Esophagus squamous epithelium (tissue), 5 donors: ENCODE results near the gene IL1R2. TPM values are rescaled to one million over a fixed set of nuclear protein-coding genes. Genes with fewer than 3 reads are reported as not detected.

ENCODE experiments used
- DNase-seq: peaks from one replicate; lab custom pipeline; 2025; lab: John Stamatoyannopoulos, UW
- H3K27ac ChIP-seq, 4 donors: fragments of 200-600 bp; sonication (generic); one replicate each; pipeline ENCODE4 v1.5.1; 2016 to 2019; ENCODE audit warnings: mild to moderate bottlenecking in 1 of 4
- H3K27me3 ChIP-seq, 4 donors: fragments of 200-600 bp; sonication (generic); 1 replicate in 3 of 4; 2 replicates in 1 of 4; pipeline versions ENCODE4 v1.5.1 to v1.6.0; 2017 to 2021; ENCODE audit warnings: antibody characterized with exemption in 1 of 4
- H3K36me3 ChIP-seq, 3 donors: fragments of 200-600 bp; sonication (generic); one replicate each; pipeline ENCODE4 v1.5.1; 2016 to 2019
- H3K4me1 ChIP-seq, 3 donors: fragments of 200-600 bp; sonication (generic); one replicate each; pipeline ENCODE4 v1.5.1; 2017 to 2019
- H3K4me3 ChIP-seq, 4 donors: fragments of 200-600 bp; sonication (generic); 1 replicate in 3 of 4; 2 replicates in 1 of 4; pipeline ENCODE4 v1.5.1; 2016 to 2019; ENCODE audit warnings: mild to moderate bottlenecking in 2 of 4, moderate library complexity in 1 of 4
- H3K9me3 ChIP-seq, 3 donors: fragments of 200-600 bp; sonication (generic); one replicate each; pipeline ENCODE4 v1.5.1; 2016 to 2019
- POLR2A ChIP-seq, 4 donors: fragments of 450-650 bp; IDR thresholded peaks; one replicate each; pipeline ENCODE4 v1.6.1; 2017; ENCODE audit warnings: antibody characterized with exemption in 4 of 4, mild to moderate bottlenecking in 4 of 4, moderate library complexity in 3 of 4
- WGBS, 2 donors: methylation state at CpG; one replicate each; pipeline ENCODE4 v1.1.5; 2018; 5-methylcytosine and 5-hydroxymethylcytosine counted together
- intact Hi-C: fragments of 100-400 bp; cut with DNase I; formaldehyde crosslinking; loops from one replicate; pipeline ENCODE4 v1.15.0; 2022
- total RNA-seq, 4 donors: library from RNA; depleted of rRNA; stranded (reverse); fragments of >200 nt; gene quantifications; one replicate each; pipeline ENCODE4 v1.1.0, GENCODE V29; 2016
- TF ChIP-seq, protein P1 (sequence below), 6 experiments: fragments of 450-650 bp in 4 of 6; fragments of 200-600 bp in 2 of 6; sonication (generic) in 2 of 6; IDR thresholded peaks; one replicate each; pipeline ENCODE4 v1.5.1; 2016 to 2019; ENCODE audit warnings: antibody characterized with exemption in 6 of 6, mild to moderate bottlenecking in 4 of 6, moderate library complexity in 4 of 6
- donor health status: DM: yes; HTN: yes; CAD: no.

The IL1R2 gene
- total RNA-seq, 4 donors from 2014 or later = 24.1 to 182 (median 78.0) TPM

DNA sequence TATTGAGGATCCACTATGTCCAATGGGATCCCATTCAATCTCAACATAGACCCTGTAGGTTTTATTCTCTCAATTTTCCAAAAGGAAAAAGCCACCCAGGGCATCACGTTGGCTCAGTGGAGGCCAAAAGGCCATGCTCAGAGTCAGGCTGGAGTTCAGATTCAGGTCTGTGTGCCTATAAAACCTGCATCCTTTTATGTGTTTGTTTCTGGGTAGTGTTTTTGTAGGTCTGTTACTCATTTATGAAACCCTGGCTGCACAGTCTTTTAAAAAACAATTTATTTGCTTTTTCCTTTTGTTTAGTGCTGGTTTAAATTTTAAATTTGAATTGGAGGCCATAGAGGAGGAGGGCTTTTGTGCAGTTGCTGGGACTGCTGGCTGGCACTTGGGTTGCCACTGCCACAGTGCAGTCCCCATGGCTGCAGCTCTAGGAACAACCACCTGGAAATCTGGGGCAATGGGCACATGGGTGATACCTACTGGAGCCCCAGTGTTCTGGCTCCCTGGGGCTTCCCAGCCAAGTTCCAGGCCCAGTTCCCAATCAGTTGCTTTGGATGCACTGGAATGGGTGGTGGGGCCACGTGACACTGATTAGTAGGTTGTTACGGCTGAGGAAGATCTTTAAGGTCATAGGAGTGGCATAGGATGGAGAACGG, 31.3 kb downstream of the IL1R2 start:
- Histone ChIP-seq H3K9me3 (no peaks in the 10 kb centered on the region), H3K27ac (peak overlapping the region in 2 of 4 donors; percentile 44 to 45), H3K4me1 (peaks cover 0 to 49% (median 22%) of the 10 kb centered on the region in 3 donors), H3K36me3 (no peaks in the 10 kb centered on the region), H3K4me3 (no peak overlapping the region), H3K27me3 (no peaks in the 10 kb centered on the region)
- WGBS, 2 donors = 85 to 88% methylated on average over 3 to 4 of the region's 4 CpGs
- no peak for DNase-seq
- intact Hi-C loops = loop anchor here (5.0 to 10.0 kb wide), 3 partner anchors 144 to 422 kb away; no protein-coding TSS in a partner anchor
- TF ChIP-seq, protein P1, sequence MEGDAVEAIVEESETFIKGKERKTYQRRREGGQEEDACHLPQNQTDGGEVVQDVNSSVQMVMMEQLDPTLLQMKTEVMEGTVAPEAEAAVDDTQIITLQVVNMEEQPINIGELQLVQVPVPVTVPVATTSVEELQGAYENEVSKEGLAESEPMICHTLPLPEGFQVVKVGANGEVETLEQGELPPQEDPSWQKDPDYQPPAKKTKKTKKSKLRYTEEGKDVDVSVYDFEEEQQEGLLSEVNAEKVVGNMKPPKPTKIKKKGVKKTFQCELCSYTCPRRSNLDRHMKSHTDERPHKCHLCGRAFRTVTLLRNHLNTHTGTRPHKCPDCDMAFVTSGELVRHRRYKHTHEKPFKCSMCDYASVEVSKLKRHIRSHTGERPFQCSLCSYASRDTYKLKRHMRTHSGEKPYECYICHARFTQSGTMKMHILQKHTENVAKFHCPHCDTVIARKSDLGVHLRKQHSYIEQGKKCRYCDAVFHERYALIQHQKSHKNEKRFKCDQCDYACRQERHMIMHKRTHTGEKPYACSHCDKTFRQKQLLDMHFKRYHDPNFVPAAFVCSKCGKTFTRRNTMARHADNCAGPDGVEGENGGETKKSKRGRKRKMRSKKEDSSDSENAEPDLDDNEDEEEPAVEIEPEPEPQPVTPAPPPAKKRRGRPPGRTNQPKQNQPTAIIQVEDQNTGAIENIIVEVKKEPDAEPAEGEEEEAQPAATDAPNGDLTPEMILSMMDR (IDR thresholded peaks at IDR 0.05) = no peak
- no peak for TF ChIP-seq POLR2A (IDR thresholded peaks at IDR 0.05)

DNA sequence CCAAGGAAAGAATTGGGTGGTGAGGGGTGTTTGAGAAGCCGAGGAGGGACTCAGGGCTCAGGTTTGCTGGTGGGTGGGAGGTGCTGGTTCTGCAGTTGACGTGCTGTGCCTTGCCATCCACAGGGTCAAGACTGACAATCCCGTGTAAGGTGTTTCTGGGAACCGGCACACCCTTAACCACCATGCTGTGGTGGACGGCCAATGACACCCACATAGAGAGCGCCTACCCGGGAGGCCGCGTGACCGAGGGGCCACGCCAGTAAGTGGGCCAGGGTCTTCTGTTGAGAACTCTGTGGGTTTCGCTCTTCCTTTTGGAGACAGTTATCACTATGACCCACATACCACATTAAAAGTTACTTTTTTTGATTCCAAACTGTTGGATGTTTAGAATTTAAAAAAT, 32.6 kb downstream of the IL1R2 start:
- TF ChIP-seq, protein P1 (IDR thresholded peaks at IDR 0.05) = no peak
- TF ChIP-seq POLR2A (IDR thresholded peaks at IDR 0.05) = no peak
- no peak for DNase-seq
- H3K9me3 ChIP-seq = no peaks in the 10 kb centered on the region
- WGBS, 2 donors = 90 to 94% methylated on average over 12 of the region's 12 CpGs
- no peak overlapping the region for H3K4me3 ChIP-seq
- no peaks in the 10 kb centered on the region for H3K36me3 ChIP-seq
- no peak overlapping the region for H3K27ac ChIP-seq
- H3K4me1 ChIP-seq = peaks cover 0 to 62% (median 29%) of the 10 kb centered on the region in 3 donors
- intact Hi-C loops = loop anchor here (5.0 to 10.0 kb wide), 3 partner anchors 143 to 420 kb away; no protein-coding TSS in a partner anchor
- H3K27me3 ChIP-seq = no peaks in the 10 kb centered on the region

DNA sequence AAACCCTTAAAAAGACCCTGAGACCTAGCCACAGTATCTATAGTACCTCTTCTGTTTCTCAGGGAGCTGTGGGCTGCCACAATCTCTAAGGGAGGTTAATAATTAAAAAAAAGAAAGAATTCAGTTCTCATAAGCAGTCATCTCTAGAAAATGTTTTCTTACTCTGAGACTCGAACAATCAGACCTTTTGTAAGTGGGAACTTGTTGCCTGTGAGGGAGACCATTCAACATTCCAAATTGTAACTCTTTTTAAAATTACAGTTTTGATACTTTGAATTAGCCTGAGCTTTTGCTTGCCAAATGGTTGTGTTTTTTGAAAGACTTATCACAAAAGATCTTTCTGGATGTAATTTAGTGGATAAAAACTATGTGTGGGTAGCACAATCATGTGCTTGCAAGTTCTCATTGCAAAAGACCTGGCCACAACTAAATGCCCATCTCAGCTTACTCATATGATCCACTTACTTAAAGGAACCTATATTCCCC, 33.3 kb downstream of the IL1R2 start:
- intact Hi-C loops = loop anchor here (10.0 kb wide), 1 partner anchor 420 kb away; no protein-coding TSS in a partner anchor
- Histone ChIP-seq H3K27me3 (no peaks in the 10 kb centered on the region), H3K9me3 (no peaks in the 10 kb centered on the region), H3K36me3 (no peaks in the 10 kb centered on the region), H3K4me1 (peaks cover 0 to 62% (median 29%) of the 10 kb centered on the region in 3 donors), H3K4me3 (no peak overlapping the region), H3K27ac (peak overlapping the region in 2 of 4 donors; percentile 38 to 67)
- 19 to 43% methylated on average over 1 of the region's 1 CpG for WGBS, 2 donors
- TF ChIP-seq, protein P1 (IDR thresholded peaks at IDR 0.05) = no peak
- no peak for TF ChIP-seq POLR2A (IDR thresholded peaks at IDR 0.05)
- DNase-seq = no peak

DNA sequence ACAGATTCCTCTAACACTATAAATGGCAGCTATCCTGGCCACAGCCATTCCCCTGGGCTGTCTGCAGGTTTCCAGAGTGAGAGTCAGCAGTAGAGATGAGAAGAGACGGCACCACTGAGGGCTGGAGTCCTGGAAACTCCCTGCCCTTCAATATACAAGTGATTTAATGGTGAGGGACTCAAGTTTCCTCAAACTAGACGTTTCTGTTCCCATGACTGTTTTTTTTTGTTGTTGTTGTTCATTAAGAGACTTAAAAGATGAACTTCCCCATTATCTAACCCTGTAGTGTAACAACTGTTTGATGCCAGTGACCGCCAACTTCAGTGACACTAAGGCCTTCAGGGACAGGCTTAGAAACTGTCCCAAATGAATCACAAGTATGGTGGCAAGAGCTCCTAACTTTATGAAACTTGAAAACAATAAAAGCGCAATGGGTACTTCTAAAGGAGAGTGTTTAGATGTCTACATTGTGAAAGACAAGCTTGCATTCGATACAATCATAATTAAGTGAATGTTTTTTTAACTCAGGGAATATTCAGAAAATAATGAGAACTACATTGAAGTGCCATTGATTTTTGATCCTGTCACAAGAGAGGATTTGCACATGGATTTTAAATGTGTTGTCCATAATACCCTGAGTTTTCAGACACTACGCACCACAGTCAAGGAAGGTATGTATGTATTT, 34.0 kb downstream of the IL1R2 start:
- peaks cover 0 to 56% (median 29%) of the 10 kb centered on the region in 3 donors for H3K4me1 ChIP-seq
- WGBS, 2 donors = 69 to 80% methylated on average over 6 of the region's 6 CpGs

More for the DNA sequence above, 34.0 kb downstream of the IL1R2 start:
- Histone ChIP-seq H3K27ac (peak overlapping the region in 3 of 4 donors; percentile 67 to 87 (median 73)), H3K4me3 (no peak overlapping the region), H3K9me3 (no peaks in the 10 kb centered on the region), H3K27me3 (no peaks in the 10 kb centered on the region), H3K36me3 (no peaks in the 10 kb centered on the region)
- TF ChIP-seq, protein P1 (IDR thresholded peaks at IDR 0.05) = no peak
- intact Hi-C loops = loop anchor here (10.0 kb wide), 1 partner anchor 419 kb away; no protein-coding TSS in a partner anchor
- no peak for DNase-seq
